IMR-90 (cell line): ENCODE measurements around the gene C11orf54. TPM values are rescaled to one million over a fixed set of nuclear protein-coding genes. Genes with fewer than 3 reads are reported as not detected.

Experiments used
- CEBPB ChIP-seq: IDR thresholded peaks from 2 replicates; pipeline ENCODE4 v1.6.1; 2012; ENCODE audit warnings: low read depth, low read length, improper control_type of control experiment
- CHD1 ChIP-seq: IDR thresholded peaks from 2 replicates; pipeline ENCODE4 v1.6.1; 2012; ENCODE audit warnings: low read depth, low read length, improper control_type of control experiment
- RFX5 ChIP-seq: IDR thresholded peaks from 2 replicates; pipeline ENCODE4 v1.8.0; 2012; ENCODE audit warnings: low read depth, mild to moderate bottlenecking, low read length, moderate library complexity
- polyA plus RNA-seq, 3 experiments: library from polyadenylated mRNA; depleted of rRNA; stranded (reverse); fragments of >200 nt; gene quantifications; 2 replicates each; pipeline ENCODE4 v1.2.3, GENCODE V29; 2012; ENCODE audit warnings: low replicate concordance in 1 of 3
- total RNA-seq: library from RNA; depleted of rRNA; stranded (reverse); fragments of >200 nt; gene quantifications from 2 replicates; pipeline ENCODE4 v1.2.3, GENCODE V29; 2012
- TF ChIP-seq, protein P1 (sequence below): conservative IDR thresholded peaks from 2 replicates; pipeline ENCODE4 v1.5.1; 2012; ENCODE audit warnings: mild to moderate bottlenecking, low read depth, low read length, improper control_type of control experiment

The C11orf54 gene
- total and polyA plus RNA-seq, 2 of the 4 experiments (the other 2 are of a cell fraction), result 13.7 to 16.0 TPM

DNA sequence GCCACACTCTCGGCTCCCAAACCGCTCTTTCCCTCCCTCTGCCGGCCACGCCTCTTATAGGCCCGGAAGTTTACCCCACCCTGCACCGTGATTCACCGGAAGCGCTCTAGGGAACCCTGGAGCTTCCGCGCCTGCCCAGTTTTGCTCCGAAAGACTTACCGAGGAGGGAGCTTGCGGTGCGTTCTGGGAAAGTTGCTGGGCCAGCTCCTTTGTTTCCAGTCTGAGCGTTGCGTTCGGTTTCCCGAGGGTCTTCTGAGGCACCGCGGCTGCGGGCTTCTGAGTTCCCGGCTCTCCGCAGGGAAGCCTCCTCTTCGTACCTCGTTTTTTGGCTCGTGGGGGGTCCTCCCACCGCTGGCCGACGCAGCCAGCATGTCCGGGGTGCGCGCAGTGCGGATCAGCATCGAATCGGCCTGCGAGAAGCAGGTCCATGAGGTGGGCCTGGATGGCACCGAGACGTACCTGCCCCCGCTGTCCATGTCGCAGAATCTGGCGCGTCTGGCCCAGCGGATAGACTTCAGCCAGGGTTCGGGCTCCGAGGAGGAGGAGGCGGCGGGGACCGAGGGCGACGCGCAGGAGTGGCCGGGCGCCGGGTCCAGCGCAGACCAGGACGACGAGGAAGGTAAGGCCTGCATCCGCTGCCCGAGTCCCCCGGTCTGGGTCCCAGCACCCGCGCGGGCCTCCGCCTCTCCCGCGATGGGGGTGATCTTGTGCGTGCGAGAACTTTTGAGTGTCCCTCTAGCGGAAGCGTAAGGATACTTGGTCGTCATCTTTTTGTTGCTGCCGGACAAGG lies 42.9 kb downstream of the C11orf54 start, which contains the start of gene MED17 (continued):
- TF ChIP-seq, protein P1, sequence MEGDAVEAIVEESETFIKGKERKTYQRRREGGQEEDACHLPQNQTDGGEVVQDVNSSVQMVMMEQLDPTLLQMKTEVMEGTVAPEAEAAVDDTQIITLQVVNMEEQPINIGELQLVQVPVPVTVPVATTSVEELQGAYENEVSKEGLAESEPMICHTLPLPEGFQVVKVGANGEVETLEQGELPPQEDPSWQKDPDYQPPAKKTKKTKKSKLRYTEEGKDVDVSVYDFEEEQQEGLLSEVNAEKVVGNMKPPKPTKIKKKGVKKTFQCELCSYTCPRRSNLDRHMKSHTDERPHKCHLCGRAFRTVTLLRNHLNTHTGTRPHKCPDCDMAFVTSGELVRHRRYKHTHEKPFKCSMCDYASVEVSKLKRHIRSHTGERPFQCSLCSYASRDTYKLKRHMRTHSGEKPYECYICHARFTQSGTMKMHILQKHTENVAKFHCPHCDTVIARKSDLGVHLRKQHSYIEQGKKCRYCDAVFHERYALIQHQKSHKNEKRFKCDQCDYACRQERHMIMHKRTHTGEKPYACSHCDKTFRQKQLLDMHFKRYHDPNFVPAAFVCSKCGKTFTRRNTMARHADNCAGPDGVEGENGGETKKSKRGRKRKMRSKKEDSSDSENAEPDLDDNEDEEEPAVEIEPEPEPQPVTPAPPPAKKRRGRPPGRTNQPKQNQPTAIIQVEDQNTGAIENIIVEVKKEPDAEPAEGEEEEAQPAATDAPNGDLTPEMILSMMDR, result peak; percentile 43
- TF ChIP-seq CEBPB (no peak), RFX5 (no peak), CHD1 (0 out of 2 replicates have a peak, but pooled peaks have one; percentile 74)
